Vagina (tissue), 2 donors: Measurements from ENCODE around the gene C10orf90. TPM values are rescaled to one million over a fixed set of nuclear protein-coding genes. Genes with fewer than 3 reads are reported as not detected.

Experiments
- DNase-seq, 2 donors: peaks; one replicate each; pipeline ENCODE4 v3.0.0-alpha.2; 2017; ENCODE audit errors: extremely low spot score in 2 of 2
- H3K27ac ChIP-seq: fragments of 200-600 bp; sonication (generic); one replicate; pipeline ENCODE4 v1.5.1; 2019
- H3K27me3 ChIP-seq: fragments of 200-600 bp; sonication (generic); one replicate; pipeline ENCODE4 v1.5.1; 2019
- H3K36me3 ChIP-seq, 2 donors: fragments of 200-600 bp; sonication (generic); one replicate each; pipeline ENCODE4 v1.5.1; 2017 to 2019
- H3K4me1 ChIP-seq: fragments of 200-600 bp; sonication (generic); one replicate; pipeline ENCODE4 v1.5.1; 2019
- H3K4me3 ChIP-seq, 2 donors: fragments of 200-600 bp; sonication (generic); 1 replicate in 1 of 2; 2 replicates in 1 of 2; pipeline ENCODE4 v1.5.1; 2016 to 2019
- H3K9me3 ChIP-seq: fragments of 200-600 bp; sonication (generic); one replicate; pipeline ENCODE4 v1.5.1; 2019
- POLR2A ChIP-seq, 2 donors: fragments of 450-650 bp; IDR thresholded peaks; one replicate each; pipeline ENCODE4 v1.6.1; 2017; ENCODE audit warnings: antibody characterized with exemption in 2 of 2, mild to moderate bottlenecking in 2 of 2, moderate library complexity in 2 of 2
- POLR2AphosphoS5 ChIP-seq, 2 donors: sonication (generic); formaldehyde crosslinking; IDR thresholded peaks; one replicate each; pipeline ENCODE4 v1.9.0; 2017; ENCODE audit warnings: antibody characterized with exemption in 2 of 2, mild to moderate bottlenecking in 2 of 2, low read depth in 1 of 2; ENCODE audit not compliant: insufficient read depth in 1 of 2
- intact Hi-C: fragments of 100-400 bp; cut with DNase I; formaldehyde crosslinking; loops from one replicate; pipeline ENCODE4 v1.15.1; 2023
- total RNA-seq: library from RNA; depleted of rRNA; stranded (reverse); fragments of >200 nt; gene quantifications from one replicate; pipeline ENCODE4 v1.2.3, GENCODE V29; 2016
- TF ChIP-seq, protein P1 (sequence below), 3 experiments: fragments of 450-650 bp in 2 of 3; fragments of 200-600 bp in 1 of 3; sonication (generic) in 1 of 3; IDR thresholded peaks; one replicate each; pipeline ENCODE4 v1.5.1; 2017 to 2019; ENCODE audit warnings: antibody characterized with exemption in 3 of 3, mild to moderate bottlenecking in 2 of 3, moderate library complexity in 2 of 3

Gene C10orf90
- total RNA-seq, 1 donor from 2014 or later: not detected

DNA sequence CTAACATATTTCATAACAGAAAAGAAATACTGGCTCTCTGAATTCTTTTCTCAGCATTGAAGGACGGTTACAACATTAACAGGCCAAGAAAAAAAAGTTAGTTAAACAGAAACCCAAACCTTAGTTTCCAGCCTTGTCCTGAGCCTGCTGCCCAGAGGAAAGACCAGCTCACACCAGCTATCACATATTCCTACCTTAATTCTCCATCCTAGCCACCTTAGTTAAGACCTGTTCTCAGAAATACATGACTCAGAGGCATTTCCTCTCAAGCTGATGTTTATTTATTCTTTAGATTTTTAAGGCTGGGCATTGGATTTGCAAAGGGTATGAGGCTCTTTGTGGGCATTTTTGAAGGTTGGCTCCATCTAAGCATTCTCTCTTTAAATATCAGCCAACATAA, 247.9 kb downstream of the C10orf90 start:
- no peak for DNase-seq
- H3K4me1 ChIP-seq: no peaks in the 10 kb centered on the region
- peaks cover 15% of the 10 kb centered on the region for H3K9me3 ChIP-seq
- intact Hi-C loops: no loop called here
- TF ChIP-seq POLR2AphosphoS5 (IDR thresholded peaks at IDR 0.05; ENCODE audit: insufficient read depth in 1 of 2, low read depth in 1 of 2) (no peak), POLR2A (IDR thresholded peaks at IDR 0.05) (no peak)
- TF ChIP-seq, protein P1, sequence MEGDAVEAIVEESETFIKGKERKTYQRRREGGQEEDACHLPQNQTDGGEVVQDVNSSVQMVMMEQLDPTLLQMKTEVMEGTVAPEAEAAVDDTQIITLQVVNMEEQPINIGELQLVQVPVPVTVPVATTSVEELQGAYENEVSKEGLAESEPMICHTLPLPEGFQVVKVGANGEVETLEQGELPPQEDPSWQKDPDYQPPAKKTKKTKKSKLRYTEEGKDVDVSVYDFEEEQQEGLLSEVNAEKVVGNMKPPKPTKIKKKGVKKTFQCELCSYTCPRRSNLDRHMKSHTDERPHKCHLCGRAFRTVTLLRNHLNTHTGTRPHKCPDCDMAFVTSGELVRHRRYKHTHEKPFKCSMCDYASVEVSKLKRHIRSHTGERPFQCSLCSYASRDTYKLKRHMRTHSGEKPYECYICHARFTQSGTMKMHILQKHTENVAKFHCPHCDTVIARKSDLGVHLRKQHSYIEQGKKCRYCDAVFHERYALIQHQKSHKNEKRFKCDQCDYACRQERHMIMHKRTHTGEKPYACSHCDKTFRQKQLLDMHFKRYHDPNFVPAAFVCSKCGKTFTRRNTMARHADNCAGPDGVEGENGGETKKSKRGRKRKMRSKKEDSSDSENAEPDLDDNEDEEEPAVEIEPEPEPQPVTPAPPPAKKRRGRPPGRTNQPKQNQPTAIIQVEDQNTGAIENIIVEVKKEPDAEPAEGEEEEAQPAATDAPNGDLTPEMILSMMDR (IDR thresholded peaks at IDR 0.05): no peak
- H3K36me3 ChIP-seq: no peaks in the 10 kb centered on the region
- no peaks in the 10 kb centered on the region for H3K27me3 ChIP-seq
- no peak overlapping the region for H3K4me3 ChIP-seq
- no peak overlapping the region for H3K27ac ChIP-seq

DNA sequence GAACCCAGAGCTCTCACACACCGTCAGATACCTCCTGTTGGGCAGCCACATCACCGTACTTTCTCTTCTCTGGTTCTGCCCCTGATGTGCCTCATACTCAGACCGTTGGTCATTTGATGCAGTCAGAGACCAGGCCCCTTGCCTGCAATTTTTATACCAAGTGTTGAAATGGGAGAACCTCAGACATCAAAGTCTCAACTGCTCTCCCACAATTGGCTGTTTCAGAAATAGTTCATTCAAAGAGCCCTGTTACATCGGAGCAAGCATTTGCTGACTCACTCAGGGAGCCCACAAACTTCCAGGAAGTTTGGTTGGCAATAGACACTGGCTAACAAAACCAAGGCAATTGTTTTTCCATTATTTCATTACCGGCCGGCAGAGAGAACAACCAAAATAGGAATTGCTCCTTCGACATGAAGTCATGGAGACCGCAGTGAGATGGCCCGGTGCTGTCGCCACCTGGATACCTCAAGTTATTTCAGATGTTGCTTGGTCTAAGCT, 248.7 kb downstream of the C10orf90 start:
- H3K9me3 ChIP-seq: peaks cover 15% of the 10 kb centered on the region
- no peaks in the 10 kb centered on the region for H3K4me1 ChIP-seq
- TF ChIP-seq, protein P1 (IDR thresholded peaks at IDR 0.05): no peak
- TF ChIP-seq POLR2A (IDR thresholded peaks at IDR 0.05) (no peak), POLR2AphosphoS5 (IDR thresholded peaks at IDR 0.05; ENCODE audit: insufficient read depth in 1 of 2, low read depth in 1 of 2) (no peak)
- H3K27ac ChIP-seq: no peak overlapping the region
- H3K27me3 ChIP-seq: no peaks in the 10 kb centered on the region
- intact Hi-C loops: no loop called here
- DNase-seq: no peak
- no peaks in the 10 kb centered on the region for H3K36me3 ChIP-seq
- no peak overlapping the region for H3K4me3 ChIP-seq

DNA sequence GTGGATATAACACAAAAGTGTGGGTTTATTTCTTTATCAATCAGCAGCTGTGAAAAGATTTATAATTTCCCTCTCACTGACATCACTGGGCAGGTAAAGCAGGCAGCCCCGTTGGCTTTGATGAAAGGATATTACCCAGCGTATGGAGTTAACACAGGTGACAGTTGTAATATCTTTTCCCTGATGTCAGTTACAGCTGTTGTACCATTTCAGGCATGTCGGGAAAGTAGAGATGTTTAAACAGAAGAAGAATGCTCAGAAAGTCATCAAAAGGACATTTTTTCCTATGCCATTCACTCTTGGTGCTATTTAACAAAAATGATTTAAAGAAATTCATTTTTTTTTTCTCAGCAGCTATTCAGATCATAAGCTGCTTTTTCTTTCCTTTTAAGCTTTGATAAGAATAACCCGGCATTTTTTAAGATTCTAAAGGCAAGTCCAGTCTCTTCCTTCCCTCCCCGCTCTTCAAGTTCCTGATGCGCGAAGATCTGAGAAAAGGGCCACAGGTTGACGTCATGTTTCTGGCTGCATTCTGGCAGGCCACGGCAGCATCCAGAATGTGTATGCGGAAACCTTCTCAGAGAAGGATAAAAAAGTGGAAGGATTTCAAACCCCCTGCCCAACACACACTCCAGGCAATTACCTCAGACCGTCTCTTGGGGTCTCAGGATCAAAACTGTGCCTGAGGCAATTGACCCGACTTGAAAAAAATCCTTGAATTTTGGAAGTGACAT, 249.8 kb downstream of the C10orf90 start:
- intact Hi-C loops: no loop called here
- TF ChIP-seq POLR2A (IDR thresholded peaks at IDR 0.05) (no peak), POLR2AphosphoS5 (IDR thresholded peaks at IDR 0.05; ENCODE audit: insufficient read depth in 1 of 2, low read depth in 1 of 2) (no peak)
- TF ChIP-seq, protein P1 (IDR thresholded peaks at IDR 0.05): no peak
- Histone ChIP-seq H3K4me1 (no peaks in the 10 kb centered on the region), H3K4me3 (no peak overlapping the region), H3K27ac (no peak overlapping the region), H3K36me3 (no peaks in the 10 kb centered on the region), H3K27me3 (no peaks in the 10 kb centered on the region), H3K9me3 (peaks cover 15% of the 10 kb centered on the region)
- DNase-seq: no peak

DNA sequence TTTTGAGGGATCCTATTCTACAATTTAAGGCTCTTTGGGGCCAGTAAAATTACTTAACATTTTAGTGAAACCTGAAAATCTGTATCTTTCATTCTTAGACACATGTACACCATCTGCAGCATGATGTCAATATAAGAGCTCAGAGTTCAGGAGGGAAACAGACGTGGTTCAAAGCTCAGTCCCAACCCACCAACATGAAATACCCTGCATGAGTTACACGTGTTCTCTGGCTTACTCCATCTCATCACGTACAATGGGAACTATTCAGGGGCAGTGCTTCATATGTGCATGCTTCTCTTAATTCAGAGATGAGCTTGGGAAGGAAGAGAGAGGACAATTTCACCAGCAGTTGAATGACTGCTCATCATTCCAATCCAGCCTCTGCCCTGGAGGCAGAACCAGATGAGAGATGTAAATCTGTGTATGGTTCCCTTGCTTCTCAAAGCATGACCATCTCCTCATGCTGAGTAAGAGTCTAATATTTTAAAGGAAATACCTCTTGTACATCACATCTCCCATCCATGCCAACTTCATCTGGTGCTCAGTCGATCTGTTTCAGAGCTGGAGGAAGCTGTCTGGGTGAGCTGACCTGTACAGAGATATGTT, 253.2 kb downstream of the C10orf90 start:
- no peak for DNase-seq
- Histone ChIP-seq H3K27me3 (no peaks in the 10 kb centered on the region), H3K4me3 (no peak overlapping the region), H3K27ac (no peak overlapping the region), H3K36me3 (no peaks in the 10 kb centered on the region), H3K9me3 (peaks cover 3% of the 10 kb centered on the region), H3K4me1 (no peaks in the 10 kb centered on the region)
- TF ChIP-seq, protein P1 (IDR thresholded peaks at IDR 0.05): no peak
- TF ChIP-seq POLR2A (IDR thresholded peaks at IDR 0.05) (no peak), POLR2AphosphoS5 (IDR thresholded peaks at IDR 0.05; ENCODE audit: insufficient read depth in 1 of 2, low read depth in 1 of 2) (no peak)
- intact Hi-C loops: no loop called here

DNA sequence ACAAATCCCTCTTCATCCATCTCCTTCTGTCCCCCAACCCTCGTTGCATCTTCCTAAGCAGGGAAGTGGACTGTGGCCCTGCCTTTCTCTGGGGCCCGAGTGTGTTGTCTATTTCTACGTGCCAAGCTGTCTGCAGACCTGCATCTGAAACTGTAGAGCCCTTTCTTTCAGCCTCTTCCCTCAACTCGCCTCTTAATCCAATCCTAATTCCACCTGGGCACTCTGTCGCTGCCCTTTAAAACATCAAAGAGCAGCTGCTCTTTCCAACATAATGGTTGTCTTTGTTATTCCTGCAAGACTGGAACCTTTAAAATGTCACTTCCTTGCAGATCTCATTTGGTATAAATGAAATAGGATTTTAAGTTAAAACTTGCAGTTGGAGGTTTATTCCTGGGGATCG, 260.7 kb downstream of the C10orf90 start:
- Histone ChIP-seq H3K9me3 (no peaks in the 10 kb centered on the region), H3K4me3 (no peak overlapping the region), H3K27me3 (no peaks in the 10 kb centered on the region), H3K4me1 (no peaks in the 10 kb centered on the region), H3K27ac (no peak overlapping the region), H3K36me3 (no peaks in the 10 kb centered on the region)
- DNase-seq: no peak
- TF ChIP-seq POLR2A (IDR thresholded peaks at IDR 0.05) (no peak), POLR2AphosphoS5 (IDR thresholded peaks at IDR 0.05; ENCODE audit: insufficient read depth in 1 of 2, low read depth in 1 of 2) (no peak)
- TF ChIP-seq, protein P1 (IDR thresholded peaks at IDR 0.05): no peak
- intact Hi-C loops: no loop called here
